NCI-H2227 treated with DMSO at 0.1 percent for 48 hours (cell line): ENCODE results near the gene MGMT.

Source experiments
- DNase-seq: peaks from one replicate; lab custom pipeline; 2025; lab: John Stamatoyannopoulos, UW

Gene MGMT

DNA sequence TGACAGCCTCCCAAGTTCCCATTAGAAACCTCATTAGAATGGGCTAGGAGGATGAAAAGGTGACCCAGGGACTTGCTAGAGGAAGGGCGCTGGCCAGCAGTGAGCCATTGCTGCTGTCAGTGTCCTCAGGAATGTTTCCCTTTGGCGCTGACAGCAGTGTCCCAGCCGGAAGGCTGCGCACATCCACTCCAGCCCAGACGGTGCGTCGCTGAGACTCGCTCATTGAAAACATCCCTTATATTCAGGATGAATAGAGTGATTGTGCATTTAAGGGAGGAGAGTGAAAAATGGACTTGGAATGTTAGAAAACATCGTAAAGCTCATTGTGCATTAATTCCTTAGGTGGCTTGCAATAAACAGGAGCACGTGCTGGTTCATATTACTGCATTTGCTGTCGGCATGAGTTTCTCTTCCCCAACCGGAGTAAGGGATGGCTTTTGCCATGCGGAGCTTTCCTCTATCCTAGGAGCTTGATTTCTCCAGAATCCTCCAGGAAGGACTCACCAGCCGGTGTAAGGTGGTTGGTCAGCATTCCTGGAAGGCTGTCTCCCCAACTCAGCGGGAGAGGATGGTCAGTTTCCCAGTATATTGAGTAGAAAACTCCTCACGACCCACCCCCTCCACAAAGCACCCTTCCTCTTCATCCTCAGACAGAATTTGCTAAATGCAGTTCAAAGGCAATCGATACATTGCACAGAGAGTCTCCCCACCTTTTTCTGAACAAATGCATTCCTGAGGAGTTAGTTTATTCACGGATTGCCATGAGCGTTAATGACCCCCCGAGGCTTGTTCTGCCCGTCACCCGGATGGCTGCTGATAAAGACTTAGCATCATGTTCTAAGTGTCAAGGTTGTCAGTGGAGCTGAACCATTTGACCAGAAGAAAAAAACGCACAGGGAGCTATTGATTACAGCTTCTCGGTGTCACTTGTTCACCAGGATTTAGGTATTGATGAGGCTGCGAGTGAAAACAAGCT is 295.2 kb downstream of the MGMT start:
- DNase-seq, result no peak

DNA sequence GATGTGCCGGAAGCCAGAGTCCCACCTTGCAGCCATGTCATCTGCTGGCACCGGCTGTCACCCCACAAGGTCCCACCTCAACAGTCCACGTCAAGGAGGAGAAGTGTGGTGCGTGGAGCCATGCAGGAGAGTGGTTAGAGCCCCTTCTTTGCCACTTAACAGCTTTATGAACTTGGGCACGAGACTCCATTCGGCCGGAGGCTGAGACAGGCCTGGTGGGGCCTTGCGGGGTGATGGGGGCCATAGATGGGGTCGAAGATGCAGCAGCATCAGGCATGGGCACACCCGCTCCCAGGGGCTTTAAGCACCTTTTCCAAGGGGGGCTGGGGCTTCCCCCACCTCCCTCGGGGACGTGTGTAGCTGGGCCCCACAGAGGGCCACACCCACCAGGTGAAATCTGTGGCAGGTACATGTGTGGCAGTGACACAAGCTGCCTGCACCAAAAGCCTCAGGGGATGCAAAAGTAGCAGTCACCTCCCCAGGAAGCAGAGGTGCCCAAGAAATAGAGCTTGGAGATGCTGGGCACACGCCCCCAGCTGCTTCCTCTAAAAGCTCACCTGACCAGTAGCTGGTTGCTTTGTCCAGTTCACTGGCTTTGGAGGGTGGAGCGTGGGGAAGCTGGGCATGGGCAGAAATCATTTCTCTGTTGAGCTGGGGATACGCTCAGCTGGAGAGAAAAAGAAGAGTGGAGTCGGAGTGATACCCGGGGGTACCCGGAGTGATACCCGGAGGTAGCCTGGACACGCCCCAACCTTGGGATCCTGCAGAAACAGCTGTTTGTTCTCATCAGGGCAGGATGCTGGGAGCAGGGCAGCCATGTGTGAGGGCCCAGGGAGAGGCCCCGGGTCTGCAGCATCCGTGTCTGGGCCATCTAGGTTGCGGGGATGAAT is 297.2 kb downstream of the MGMT start:
- no peak for DNase-seq

DNA sequence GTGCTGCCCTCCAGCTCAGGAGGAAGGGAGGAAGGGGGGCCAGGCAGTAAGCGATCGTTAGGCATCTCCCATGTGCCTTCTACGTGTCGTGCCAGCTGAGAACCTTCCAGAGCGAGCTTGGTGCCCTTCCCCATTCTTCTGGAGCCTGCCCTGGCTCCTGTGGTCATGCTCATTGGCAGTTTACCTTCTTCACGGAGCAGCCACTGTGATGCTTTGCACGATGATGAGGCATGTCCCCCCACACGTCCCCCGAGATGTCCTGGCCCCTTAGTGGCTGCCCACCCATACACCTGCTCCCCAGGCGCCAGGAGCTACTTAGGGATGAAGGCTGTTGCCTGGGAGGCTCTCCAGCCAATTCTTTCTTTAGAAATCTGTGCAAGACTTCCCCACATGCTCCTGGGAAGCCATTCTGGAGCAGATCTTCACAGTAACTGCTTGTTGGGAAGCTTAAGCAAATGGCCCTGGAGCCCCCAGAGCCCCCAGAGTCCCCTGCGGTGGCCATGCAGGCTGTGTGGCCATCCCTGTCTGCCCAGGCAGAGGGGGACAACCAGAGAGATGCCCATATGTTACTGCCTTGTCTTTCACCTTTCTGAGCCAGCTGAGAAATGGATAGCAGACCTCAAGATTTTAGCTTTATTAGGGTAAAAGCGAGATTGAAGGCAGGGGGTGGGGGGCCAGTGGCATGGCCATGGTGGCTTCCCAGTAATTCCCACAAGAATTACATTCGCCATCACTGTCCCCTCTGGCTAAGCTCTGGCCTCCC is 298.0 kb downstream of the MGMT start:
- DNase-seq, result no peak

GRCh38 chr10:129765664-129766550 is 298.9 kb downstream of the MGMT start:
- DNase-seq, result no peak

DNA sequence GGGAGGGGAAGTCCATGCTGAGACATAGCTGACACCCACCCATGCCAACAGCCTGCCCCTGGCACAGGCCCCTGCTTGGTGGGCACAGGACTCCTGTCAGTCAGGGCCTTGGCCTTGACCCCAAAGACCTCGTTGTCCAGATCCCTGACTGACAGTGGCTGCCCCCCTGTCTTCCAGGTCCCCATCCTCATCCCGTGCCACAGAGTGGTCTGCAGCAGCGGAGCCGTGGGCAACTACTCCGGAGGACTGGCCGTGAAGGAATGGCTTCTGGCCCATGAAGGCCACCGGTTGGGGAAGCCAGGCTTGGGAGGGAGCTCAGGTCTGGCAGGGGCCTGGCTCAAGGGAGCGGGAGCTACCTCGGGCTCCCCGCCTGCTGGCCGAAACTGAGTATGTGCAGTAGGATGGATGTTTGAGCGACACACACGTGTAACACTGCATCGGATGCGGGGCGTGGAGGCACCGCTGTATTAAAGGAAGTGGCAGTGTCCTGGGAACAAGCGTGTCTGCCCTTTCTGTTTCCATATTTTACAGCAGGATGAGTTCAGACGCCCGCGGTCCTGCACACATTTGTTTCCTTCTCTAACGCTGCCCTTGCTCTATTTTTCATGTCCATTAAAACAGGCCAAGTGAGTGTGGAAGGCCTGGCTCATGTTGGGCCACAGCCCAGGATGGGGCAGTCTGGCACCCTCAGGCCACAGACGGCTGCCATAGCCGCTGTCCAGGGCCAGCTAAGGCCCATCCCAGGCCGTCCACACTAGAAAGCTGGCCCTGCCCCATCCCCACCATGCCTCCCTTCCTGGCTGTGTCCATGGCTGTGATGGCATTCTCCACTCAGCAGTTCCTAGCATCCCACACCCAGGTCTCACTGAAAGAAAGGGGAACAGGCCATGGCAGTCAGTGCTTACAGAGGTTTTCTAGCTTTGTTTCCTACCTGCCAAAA is 299.8 kb downstream of the MGMT start:
- DNase-seq, result no peak

- DNase-seq, result no peak
Observed at GRCh38 chr10:129767751-129768150, 300.7 kb downstream of the MGMT start.

DNA sequence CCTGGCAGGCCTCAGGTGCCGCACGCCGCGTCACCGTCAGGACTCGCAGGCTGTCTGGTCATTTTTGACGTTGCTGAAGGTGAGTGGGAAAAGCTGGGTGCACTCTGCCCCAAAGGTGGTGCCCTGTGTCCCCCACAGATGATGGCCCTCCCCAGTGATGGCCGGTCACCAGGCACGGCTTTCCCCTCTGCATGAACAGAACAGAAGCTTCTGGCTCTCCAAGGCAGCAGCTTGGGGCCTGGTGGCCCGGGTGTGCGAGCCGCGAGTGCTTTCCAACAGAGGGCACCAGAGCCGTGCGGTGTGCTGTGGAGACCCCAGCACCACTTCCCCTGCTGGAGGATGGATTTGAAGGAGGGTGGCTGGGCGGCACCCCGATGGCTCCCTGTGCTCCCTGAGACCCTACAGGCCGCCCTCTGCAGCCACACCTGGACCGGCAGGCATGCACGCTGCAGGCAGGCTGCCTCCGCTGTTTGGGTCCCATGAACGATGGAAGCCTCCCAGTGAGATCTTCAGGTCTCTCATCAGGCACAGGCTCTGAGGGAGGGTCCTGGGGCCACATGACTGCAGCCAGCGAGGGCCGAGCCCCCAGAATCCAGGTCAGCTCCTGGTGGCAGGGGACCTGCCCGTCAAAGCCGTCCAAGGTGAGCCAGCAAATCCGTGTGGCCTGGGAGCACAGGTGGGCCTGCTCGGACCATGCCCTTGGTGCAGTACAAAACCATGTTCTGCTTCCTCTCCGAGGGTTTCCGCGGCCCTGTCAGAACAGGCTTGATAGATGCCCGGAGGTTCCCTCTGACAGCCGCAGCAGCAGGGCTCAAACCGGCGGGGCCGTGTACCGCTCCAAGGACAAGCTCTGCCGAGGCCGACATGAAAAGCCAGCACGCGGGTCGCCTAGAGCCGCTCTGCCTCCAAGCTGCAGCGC is 301.7 kb downstream of the MGMT start:
- DNase-seq, result no peak

GRCh38 chr10:129769381-129770116 is 302.5 kb downstream of the MGMT start:
- no peak for DNase-seq

- no peak for DNase-seq
Observed at GRCh38 chr10:129770286-129770685, 303.2 kb downstream of the MGMT start.

DNA sequence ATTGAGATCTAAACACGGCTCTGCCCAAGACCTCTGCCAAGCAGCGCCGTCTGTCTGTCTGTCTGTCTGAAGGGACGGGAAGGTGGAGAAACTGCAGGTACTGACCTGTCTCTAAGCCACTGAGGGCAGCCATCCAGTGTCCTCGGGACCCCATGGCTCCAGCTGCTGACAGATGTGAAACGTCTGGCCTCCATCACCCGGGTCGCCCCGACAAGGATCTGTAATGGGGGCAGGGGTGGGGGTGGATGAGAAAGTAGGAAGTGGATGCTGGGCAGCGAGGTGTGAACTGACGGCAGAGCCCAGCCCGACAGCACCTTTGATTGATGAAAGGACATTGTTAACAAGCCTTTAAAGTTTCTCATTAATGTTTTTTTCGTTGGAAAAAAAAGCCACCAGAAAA is 304.0 kb downstream of the MGMT start:
- DNase-seq, result no peak

DNA sequence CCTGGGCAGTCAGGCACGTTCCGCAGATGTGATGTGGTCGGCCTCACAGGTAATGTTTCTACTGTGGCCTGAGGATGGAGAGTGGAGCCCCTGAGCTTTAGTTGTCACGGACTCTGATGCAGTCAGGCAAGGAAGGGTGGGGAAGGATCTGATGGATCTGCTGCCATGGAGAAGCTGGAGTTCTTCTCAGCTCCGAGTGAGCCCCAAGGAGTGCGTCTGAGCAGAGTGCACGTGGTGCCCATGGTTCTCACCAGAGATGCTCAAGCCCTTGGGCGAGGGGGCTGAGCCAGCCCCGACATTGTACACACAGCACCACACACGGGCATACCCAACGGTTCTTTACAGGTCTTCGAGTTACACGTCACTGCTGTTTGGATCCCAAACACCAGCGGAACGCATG is 304.5 kb downstream of the MGMT start:
- DNase-seq, result no peak

DNA sequence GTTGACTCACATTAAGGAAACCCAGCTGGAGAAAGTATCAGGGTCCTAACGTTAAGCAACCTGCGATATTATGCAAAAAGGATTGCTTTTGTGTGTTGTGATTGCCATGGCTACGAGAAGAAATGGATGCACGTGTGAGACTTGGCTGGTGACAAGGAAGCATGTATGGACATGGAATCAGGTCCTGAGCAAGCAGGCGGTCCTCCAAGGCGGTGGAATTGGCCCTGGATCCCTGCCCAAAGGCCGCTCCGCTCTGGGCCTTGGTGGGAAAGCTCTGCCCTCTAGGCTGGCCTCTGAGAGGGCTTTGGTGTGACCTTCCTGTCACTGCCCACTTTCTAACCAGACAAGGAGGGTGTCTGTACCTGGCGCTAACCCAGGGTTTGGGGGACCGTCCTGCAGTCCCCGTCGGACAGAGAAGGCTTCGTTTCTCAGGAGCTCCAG is 305.0 kb downstream of the MGMT start:
- no peak for DNase-seq

DNA sequence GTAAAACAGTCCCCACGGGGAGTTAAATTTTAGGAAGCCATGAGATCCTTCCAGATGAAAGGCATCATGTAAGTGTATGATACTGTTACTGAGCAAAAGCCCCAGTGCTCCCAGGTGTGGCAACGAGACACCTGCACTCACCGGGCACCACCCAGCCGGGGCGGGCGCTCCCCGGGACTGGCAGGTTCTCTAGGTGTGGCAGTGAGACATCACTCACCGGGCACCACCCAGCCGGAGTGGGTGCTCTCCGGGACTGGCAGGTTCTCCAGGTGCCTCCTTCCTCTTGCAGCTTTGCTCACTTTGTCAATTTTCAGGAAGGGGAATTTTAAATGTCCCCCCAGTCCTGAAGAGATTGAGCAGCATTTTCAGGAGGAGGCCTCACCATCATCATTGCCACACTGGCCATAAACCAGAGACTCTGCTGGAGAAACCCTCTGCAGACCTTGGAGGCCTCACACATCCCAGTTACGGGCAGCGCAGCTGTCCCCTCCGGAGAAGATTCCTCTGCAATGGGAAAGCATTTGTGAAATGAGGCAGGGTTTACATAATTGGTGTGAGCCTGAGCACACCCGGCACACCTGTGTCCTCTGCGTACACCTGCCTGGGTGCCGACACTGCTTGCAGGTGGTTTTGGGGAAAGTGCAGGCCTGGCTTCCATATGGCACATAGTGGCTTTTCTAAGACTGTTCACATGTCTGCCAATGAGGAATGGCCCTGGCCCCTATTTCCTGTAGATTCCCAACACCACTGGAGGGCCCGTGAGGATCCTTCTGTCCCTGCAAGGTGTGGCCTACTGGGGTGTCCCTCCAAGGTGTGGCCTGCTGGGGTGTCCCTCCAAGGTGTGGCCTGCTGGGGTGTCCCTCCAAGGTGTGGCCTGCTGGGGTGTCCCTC is 305.7 kb downstream of the MGMT start:
- no peak for DNase-seq

GRCh38 chr10:129773359-129773990 is 306.4 kb downstream of the MGMT start:
- no peak for DNase-seq

DNA sequence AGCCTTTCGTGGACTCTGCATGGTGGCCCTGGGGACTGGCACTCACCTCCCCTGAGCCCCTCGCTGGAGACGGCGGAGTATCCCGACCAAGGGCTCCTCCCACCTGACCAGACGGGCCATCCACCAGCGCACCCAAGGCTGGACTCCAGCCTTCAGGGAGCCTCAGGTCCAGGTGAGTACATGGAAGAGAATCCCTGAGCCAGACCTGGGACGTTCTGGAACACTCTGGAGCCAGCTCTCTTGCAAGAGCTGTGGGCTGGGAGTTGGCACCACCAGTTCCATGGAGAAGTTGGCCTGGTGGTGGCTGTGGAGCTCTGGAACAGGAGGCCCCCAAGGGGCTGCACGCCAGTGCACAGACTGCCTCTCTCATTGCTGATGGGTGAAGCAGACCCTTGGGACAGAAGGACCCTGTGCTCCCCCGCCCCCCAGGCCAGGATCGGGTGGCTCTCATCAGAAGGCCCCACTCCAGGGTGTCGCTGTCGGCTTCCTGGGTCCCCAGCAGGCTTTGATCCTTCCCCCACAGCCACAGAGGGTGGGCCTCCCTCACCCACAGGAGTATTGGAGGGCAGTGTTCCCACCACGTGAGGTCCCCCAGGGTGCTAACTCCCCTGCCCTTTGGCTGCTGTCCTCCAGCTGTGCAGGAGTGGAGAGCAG is 307.2 kb downstream of the MGMT start:
- DNase-seq, result no peak
